HepG2 (cell line): ENCODE results near the gene NTF3. TPM values are rescaled to one million over a fixed set of nuclear protein-coding genes. Genes with fewer than 3 reads are reported as not detected.

ENCODE experiments used
- ATAC-seq: fragments of 200-7000 bp; cut with Tn5 transposase; 3 replicates; pipeline ENCODE4 v1.9.1; 2020; ENCODE audit warnings: mild to moderate bottlenecking, moderate library complexity
- BruUV-seq: library from RNA; stranded (reverse); fragments of 400-500 nt; replicated peaks from 2 replicates; lab custom pipeline; 2021; lab: Mats Ljungman, UMichigan
- CTCF ChIA-PET: fragments of 300-600 bp; formaldehyde crosslinking; extraction: SDS; loops from one replicate; lab custom pipeline; 2021; ENCODE audit warnings: low total read pairs, inconsistent platforms, low intra/inter-chr PET ratio; lab: Yijun Ruan, JAX
- POLR2A ChIA-PET: fragments of 350-600 bp; sonication (Branson Sonifier 250); formaldehyde crosslinking; loops from one replicate; lab custom pipeline; 2020; ENCODE audit warnings: antibody characterized with exemption, inconsistent platforms; lab: Yijun Ruan, JAX
- DNase-seq: peaks from one replicate; pipeline ENCODE4 v3.0.0-alpha.2; 2015; ENCODE audit warnings: low spot score
- FAIRE-seq: peaks from 3 replicates; lab custom pipeline; 2011; peaks lifted over from hg19 to GRCh38; lab: Jason Lieb, UNC
- H2AFZ ChIP-seq: one replicate; pipeline ENCODE4 v1.6.1; 2011; ENCODE audit warnings: low read length, inconsistent platforms
- H3K27ac ChIP-seq: fragments of 300-600 bp; 3 replicates; pipeline ENCODE4 v1.8.0; 2011; ENCODE audit warnings: mixed run types, mild to moderate bottlenecking, mixed read lengths, low read length, inconsistent platforms; ENCODE audit not compliant: insufficient read depth; ENCODE audit errors: extremely low read length
- H3K27me3 ChIP-seq, 2 experiments: fragments of 200-600 bp in 1 of 2; 2 replicates in 1 of 2; 3 replicates in 1 of 2; pipeline versions ENCODE4 v1.6.0 to v1.8.0; 2011; ENCODE audit warnings: low read length in 2 of 2, mild to moderate bottlenecking in 2 of 2, moderate library complexity in 2 of 2, inconsistent platforms in 1 of 2; ENCODE audit not compliant: insufficient read depth in 2 of 2, control insufficient read depth in 1 of 2
- H3K36me3 ChIP-seq, 2 experiments: fragments of 200-600 bp in 1 of 2; replicated peaks in 1 of 2; 2 replicates in 1 of 2; 3 replicates in 1 of 2; pipeline versions ENCODE4 v1.5.1 to v1.8.0; 2011; ENCODE audit warnings: low read length in 2 of 2, inconsistent platforms in 1 of 2; ENCODE audit not compliant: insufficient read depth in 2 of 2, control insufficient read depth in 1 of 2
- H3K4me1 ChIP-seq: 2 replicates; pipeline ENCODE4 v1.5.1; 2012; ENCODE audit warnings: low read length, inconsistent platforms; ENCODE audit not compliant: insufficient read depth
- H3K4me2 ChIP-seq: 2 replicates; pipeline ENCODE4 v1.6.0; 2011; ENCODE audit warnings: low read depth, low read length, inconsistent platforms
- H3K4me3 ChIP-seq, 3 experiments: fragments of 200-600 bp in 1 of 3; sonication (generic), shearing (Covaris generic) in 1 of 3; replicated peaks in 1 of 3; 2 replicates each; pipeline ENCODE4 v1.5.1; 2011 to 2016; ENCODE audit warnings: low read length in 3 of 3, inconsistent platforms in 2 of 3, low read depth in 2 of 3, mild to moderate bottlenecking in 2 of 3, control low read depth in 1 of 3, mixed read lengths in 1 of 3; ENCODE audit not compliant: insufficient read depth in 1 of 3
- H3K79me2 ChIP-seq: one replicate; pipeline ENCODE4 v1.6.1; 2011; ENCODE audit warnings: low read length, inconsistent platforms; ENCODE audit not compliant: insufficient read depth
- H3K9ac ChIP-seq: 2 replicates; pipeline ENCODE4 v1.6.0; 2011; ENCODE audit warnings: mild to moderate bottlenecking, low read depth, low read length, inconsistent platforms; ENCODE audit not compliant: insufficient read depth
- H3K9me3 ChIP-seq: 2 replicates; pipeline ENCODE4 v1.5.1; 2012; ENCODE audit warnings: mild to moderate bottlenecking, low read length
- H4K20me1 ChIP-seq: 2 replicates; pipeline ENCODE4 v1.6.0; 2011; ENCODE audit warnings: inconsistent platforms, mild to moderate bottlenecking, low read length, moderate library complexity; ENCODE audit not compliant: insufficient read depth
- ARNT ChIP-seq: fragments of 450-650 bp; IDR thresholded peaks from 2 replicates; pipeline ENCODE4 v1.6.1; 2017
- CC2D1A ChIP-seq: sonication (generic); formaldehyde crosslinking; IDR thresholded peaks from 2 replicates; pipeline ENCODE4 v1.8.1; 2023; ENCODE audit warnings: mild to moderate bottlenecking, missing genetic modification reagents
- IRX3 ChIP-seq: sonication (generic); formaldehyde crosslinking; IDR thresholded peaks from 2 replicates; pipeline ENCODE4 v1.8.1; 2023; ENCODE audit warnings: mild to moderate bottlenecking, low read depth, missing genetic modification reagents, borderline replicate concordance
- JUND ChIP-seq: sonication (generic); formaldehyde crosslinking; IDR thresholded peaks from 2 replicates; pipeline ENCODE4 v1.8.0; 2022; ENCODE audit warnings: mild to moderate bottlenecking, missing genetic modification reagents
- NFKB2 ChIP-seq: sonication (generic); formaldehyde crosslinking; IDR thresholded peaks from 2 replicates; pipeline ENCODE4 v1.4.0; 2020; ENCODE audit warnings: missing genetic modification reagents, borderline replicate concordance
- NFKBIZ ChIP-seq: IDR thresholded peaks from 2 replicates; pipeline ENCODE4 v1.6.1; 2018; ENCODE audit warnings: missing genetic modification reagents, missing compliant biosample characterization
- NR2F2 ChIP-seq: IDR thresholded peaks from 2 replicates; pipeline ENCODE4 v1.6.1; 2012; ENCODE audit warnings: low read depth, inconsistent platforms, borderline replicate concordance
- TAF1 ChIP-seq: sonication (generic); formaldehyde crosslinking; IDR thresholded peaks from 2 replicates; pipeline ENCODE4 v1.4.0; 2020; ENCODE audit warnings: missing genetic modification reagents
- TOPORS ChIP-seq: sonication (generic); formaldehyde crosslinking; IDR thresholded peaks from 2 replicates; pipeline ENCODE4 v1.8.0; 2023; ENCODE audit warnings: mild to moderate bottlenecking, missing genetic modification reagents
- ZNF143 ChIP-seq: sonication (generic); formaldehyde crosslinking; IDR thresholded peaks from 2 replicates; pipeline ENCODE4 v1.4.0; 2020; ENCODE audit warnings: missing genetic modification reagents
- ZNF572 ChIP-seq: sonication (generic); formaldehyde crosslinking; IDR thresholded peaks from 2 replicates; pipeline ENCODE4 v1.5.1; 2020; ENCODE audit warnings: mild to moderate bottlenecking, missing genetic modification reagents
- ZNF709 ChIP-seq: sonication (generic); formaldehyde crosslinking; IDR thresholded peaks from 2 replicates; pipeline ENCODE4 v1.5.0; 2020; ENCODE audit warnings: mild to moderate bottlenecking, missing genetic modification reagents
- WGBS: methylation state at CpG from one replicate; pipeline ENCODE4 v1.1.6; 2017; ENCODE audit warnings: low lambda C conversion rate; 5-methylcytosine and 5-hydroxymethylcytosine counted together
- in situ Hi-C: cut with HindIII; loops from 2 replicates; pipeline ENCODE4 v1.10.0; 2017; ENCODE audit warnings: low pct_unique_long_range_greater_than_20kb; ENCODE audit not compliant: extremely low pct_ligation_motif_present
- intact Hi-C: fragments of 100-400 bp; cut with micrococcal nuclease; formaldehyde crosslinking; loops from one replicate; pipeline ENCODE4 v1.10.0; 2022; ENCODE audit not compliant: unreplicated experiment
- polyA plus RNA-seq, 8 experiments: library from polyadenylated mRNA; depleted of rRNA in 3 of 8; stranded (reverse) in 7 of 8; unstranded in 1 of 8; fragments of >200 nt; fragmentation: Illumina TruSeq in 4 of 8; extraction: Trizol in 4 of 8; gene quantifications; 2 replicates each; pipeline versions ENCODE4 v1.2.1 to v1.2.3, GENCODE V29; 2011 to 2016; ENCODE audit warnings: low read depth in 4 of 8, missing spikeins in 1 of 8, mixed read lengths in 1 of 8; ENCODE audit not compliant: insufficient read depth in 1 of 8
- total RNA-seq, 5 experiments: library from RNA; depleted of rRNA; stranded (reverse); fragments of >200 nt; fragmentation: Illumina TruSeq; extraction: Trizol; gene quantifications; 2 replicates each; pipeline ENCODE4 v1.2.3, GENCODE V29; 2016; ENCODE audit warnings: low read depth in 1 of 5
- TF ChIP-seq, protein P1 (sequence below): IDR thresholded peaks from 2 replicates; pipeline ENCODE4 v1.6.1; 2016
- TF ChIP-seq, protein P2 (sequence below): sonication (generic); formaldehyde crosslinking; IDR thresholded peaks from 2 replicates; pipeline ENCODE4 v1.9.0; 2021; ENCODE audit warnings: missing genetic modification reagents, borderline replicate concordance
- TF ChIP-seq, protein P3 (sequence below): sonication (generic); formaldehyde crosslinking; IDR thresholded peaks from 2 replicates; pipeline ENCODE4 v1.4.0; 2020; ENCODE audit warnings: missing genetic modification reagents

NTF3 gene
- total and polyA plus RNA-seq, 2 of the 13 experiments (the other 11 are each of a cell fraction or from before 2014, with no cell fraction given): not detected

DNA sequence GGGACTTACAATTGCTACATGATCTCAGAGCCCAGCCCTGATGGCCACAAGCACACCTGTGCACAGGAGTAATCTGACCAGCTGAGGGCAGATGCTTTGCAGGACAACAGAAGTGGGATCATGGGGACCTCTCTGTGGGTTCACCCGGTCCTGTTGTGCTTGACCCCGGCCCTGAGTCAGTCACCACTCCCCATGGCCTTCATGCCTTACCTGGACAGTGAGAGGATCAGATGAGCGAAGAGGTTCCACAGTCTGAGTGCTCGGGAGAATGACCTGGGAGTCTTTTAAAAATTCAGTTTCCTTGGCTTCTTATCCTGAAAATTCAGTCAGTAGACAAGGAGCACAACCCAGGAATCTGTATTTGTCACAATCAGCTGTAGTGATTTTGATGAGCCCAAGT is 88.1 kb downstream of the NTF3 start:
- Histone ChIP-seq H3K36me3 (no peaks in the 10 kb centered on the region), H3K4me3 (no peak overlapping the region), H3K9me3 (no peaks in the 10 kb centered on the region), H3K79me2 (no peaks in the 10 kb centered on the region), H4K20me1 (no peaks in the 10 kb centered on the region), H3K27me3 (peaks cover 0 to 7% of the 10 kb centered on the region in 2 experiments; a peak in 1 of 5 replicates), H3K27ac (no peak overlapping the region), H2AFZ (no peak overlapping the region), H3K4me2 (no peak overlapping the region), H3K9ac (no peak overlapping the region), H3K4me1 (no peaks in the 10 kb centered on the region)
- in situ Hi-C loops: no loop called here
- ATAC-seq (no peak), FAIRE-seq (no peak), DNase-seq (no peak)
- ChIA-PET CTCF (no interaction called here), POLR2A (no interaction called here)
- WGBS: no CpG with 5 or more reads among the region's 4 CpGs
- intact Hi-C loops: loop anchor here (5.0 kb wide), 1 partner anchor 1743 kb away; no protein-coding TSS in a partner anchor
- BruUV-seq: no TSS peak
- TF ChIP-seq TAF1 (CRISPR knock-in tag) (no peak), IRX3 (CRISPR knock-in tag) (no peak), ARNT (no peak), ZNF572 (no peak), NFKB2 (CRISPR knock-in tag) (no peak), JUND (no peak), NR2F2 (no peak), NFKBIZ (CRISPR knock-in tag) (no peak), ZNF709 (CRISPR knock-in tag) (no peak), CC2D1A (CRISPR knock-in tag) (no peak), ZNF143 (CRISPR knock-in tag) (no peak), TOPORS (no peak)
- TF ChIP-seq, protein P1, sequence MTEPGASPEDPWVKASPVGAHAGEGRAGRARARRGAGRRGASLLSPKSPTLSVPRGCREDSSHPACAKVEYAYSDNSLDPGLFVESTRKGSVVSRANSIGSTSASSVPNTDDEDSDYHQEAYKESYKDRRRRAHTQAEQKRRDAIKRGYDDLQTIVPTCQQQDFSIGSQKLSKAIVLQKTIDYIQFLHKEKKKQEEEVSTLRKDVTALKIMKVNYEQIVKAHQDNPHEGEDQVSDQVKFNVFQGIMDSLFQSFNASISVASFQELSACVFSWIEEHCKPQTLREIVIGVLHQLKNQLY (CRISPR knock-in tag): no peak
- TF ChIP-seq, protein P2, sequence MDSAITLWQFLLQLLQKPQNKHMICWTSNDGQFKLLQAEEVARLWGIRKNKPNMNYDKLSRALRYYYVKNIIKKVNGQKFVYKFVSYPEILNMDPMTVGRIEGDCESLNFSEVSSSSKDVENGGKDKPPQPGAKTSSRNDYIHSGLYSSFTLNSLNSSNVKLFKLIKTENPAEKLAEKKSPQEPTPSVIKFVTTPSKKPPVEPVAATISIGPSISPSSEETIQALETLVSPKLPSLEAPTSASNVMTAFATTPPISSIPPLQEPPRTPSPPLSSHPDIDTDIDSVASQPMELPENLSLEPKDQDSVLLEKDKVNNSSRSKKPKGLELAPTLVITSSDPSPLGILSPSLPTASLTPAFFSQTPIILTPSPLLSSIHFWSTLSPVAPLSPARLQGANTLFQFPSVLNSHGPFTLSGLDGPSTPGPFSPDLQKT (CRISPR knock-in tag): no peak
- TF ChIP-seq, protein P3, sequence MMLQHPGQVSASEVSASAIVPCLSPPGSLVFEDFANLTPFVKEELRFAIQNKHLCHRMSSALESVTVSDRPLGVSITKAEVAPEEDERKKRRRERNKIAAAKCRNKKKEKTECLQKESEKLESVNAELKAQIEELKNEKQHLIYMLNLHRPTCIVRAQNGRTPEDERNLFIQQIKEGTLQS (CRISPR knock-in tag): no peak
